Measurements from ENCODE around the gene CELA1.
A peak's percentile ranks its signal among the peaks of the same experiment; 100 is the strongest.

Gene CELA1

GRCh38 chr12:51360315-51360714, 13.8 kb upstream of the CELA1 start:
- TF ChIP-seq, protein P1, sequence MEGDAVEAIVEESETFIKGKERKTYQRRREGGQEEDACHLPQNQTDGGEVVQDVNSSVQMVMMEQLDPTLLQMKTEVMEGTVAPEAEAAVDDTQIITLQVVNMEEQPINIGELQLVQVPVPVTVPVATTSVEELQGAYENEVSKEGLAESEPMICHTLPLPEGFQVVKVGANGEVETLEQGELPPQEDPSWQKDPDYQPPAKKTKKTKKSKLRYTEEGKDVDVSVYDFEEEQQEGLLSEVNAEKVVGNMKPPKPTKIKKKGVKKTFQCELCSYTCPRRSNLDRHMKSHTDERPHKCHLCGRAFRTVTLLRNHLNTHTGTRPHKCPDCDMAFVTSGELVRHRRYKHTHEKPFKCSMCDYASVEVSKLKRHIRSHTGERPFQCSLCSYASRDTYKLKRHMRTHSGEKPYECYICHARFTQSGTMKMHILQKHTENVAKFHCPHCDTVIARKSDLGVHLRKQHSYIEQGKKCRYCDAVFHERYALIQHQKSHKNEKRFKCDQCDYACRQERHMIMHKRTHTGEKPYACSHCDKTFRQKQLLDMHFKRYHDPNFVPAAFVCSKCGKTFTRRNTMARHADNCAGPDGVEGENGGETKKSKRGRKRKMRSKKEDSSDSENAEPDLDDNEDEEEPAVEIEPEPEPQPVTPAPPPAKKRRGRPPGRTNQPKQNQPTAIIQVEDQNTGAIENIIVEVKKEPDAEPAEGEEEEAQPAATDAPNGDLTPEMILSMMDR (IDR thresholded peaks at IDR 0.05; ENCODE audit: control insufficient read depth, extremely low read depth, insufficient read depth) = no peak
- no peak for DNase-seq (ENCODE audit: low read depth)
- H3K4me3 ChIP-seq (ENCODE audit: low read depth, low read length) = no peak overlapping the region

DNA sequence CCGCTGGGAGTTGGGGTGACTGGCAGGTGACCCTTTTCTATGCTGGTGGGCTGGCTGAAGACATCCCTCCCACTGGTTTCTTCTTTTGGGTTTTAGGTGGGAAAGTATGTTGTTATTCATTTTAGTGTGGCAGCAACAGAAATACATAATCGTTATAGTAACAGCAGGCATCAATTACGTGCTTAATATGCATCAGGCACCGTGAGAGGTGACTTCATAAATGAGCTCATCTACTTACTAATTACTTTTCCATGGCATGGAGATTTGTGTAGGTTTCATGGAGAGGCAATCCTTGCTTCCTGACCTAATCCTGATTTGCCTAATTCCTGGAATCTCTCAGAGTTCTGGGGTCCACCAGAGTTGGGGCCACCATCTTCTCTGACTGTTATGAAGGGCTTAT, 13.4 kb upstream of the CELA1 start:
- no peak for DNase-seq (ENCODE audit: low read depth)
- TF ChIP-seq, protein P1 (IDR thresholded peaks at IDR 0.05; ENCODE audit: control insufficient read depth, extremely low read depth, insufficient read depth) = no peak
- no peak overlapping the region for H3K4me3 ChIP-seq (ENCODE audit: low read depth, low read length)

DNA sequence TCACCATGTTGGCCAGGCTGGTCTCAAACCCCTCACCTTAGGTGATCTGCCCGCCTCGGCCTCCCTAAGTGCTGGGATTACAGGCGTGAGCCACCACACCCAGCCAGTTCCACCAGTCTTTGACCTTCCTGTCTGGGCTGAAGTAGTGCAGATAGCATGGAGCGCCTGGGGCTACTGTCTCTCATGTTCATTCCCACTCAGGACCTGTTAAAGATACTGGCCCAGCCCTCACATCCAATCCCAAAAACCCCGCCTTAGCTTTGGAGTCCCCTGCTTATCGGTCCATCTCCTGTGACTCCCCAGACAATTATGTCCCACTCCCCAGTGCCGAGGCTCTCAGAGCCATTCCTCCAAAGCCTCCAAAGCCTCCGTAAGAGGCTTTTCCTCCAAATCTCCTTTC, 12.0 kb upstream of the CELA1 start:
- H3K4me3 ChIP-seq (ENCODE audit: low read depth, low read length) = no peak overlapping the region
- DNase-seq (ENCODE audit: low read depth) = no peak
- TF ChIP-seq, protein P1 (IDR thresholded peaks at IDR 0.05; ENCODE audit: control insufficient read depth, extremely low read depth, insufficient read depth) = no peak

- no peak overlapping the region for H3K4me3 ChIP-seq (ENCODE audit: low read depth, low read length)
- TF ChIP-seq, protein P1 (IDR thresholded peaks at IDR 0.05; ENCODE audit: control insufficient read depth, extremely low read depth, insufficient read depth) = no peak
- DNase-seq (ENCODE audit: low read depth) = no peak
These were observed 11.0 kb upstream of the CELA1 start for GRCh38 chr12:51357374-51358047.

- H3K4me3 ChIP-seq (ENCODE audit: low read depth, low read length) = no peak overlapping the region
- TF ChIP-seq, protein P1 (IDR thresholded peaks at IDR 0.05; ENCODE audit: control insufficient read depth, extremely low read depth, insufficient read depth) = peak; percentile 72
- peak; percentile 17 for DNase-seq (ENCODE audit: low read depth)
These were observed 5.5 kb upstream of the CELA1 start for GRCh38 chr12:51351913-51352532.

DNA sequence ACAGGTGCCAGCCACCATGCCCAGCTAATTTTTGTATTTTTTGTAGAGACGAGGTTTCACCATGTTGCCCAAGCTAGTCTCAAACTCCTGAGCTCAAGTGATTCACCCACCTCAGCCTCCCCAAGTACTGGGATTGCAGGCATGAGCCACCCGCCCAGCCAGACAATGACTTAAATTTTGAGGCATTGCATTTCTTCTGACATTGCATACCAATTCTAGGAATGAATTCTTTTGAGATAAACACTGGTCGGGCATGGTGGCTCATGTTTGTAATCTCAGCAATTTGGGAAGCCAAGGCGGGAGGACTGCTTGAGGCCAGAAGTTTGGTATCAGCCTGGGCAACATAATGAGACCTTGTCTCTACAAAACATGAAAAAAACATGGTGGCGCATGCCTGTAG, 2.5 kb upstream of the CELA1 start:
- TF ChIP-seq, protein P1 (IDR thresholded peaks at IDR 0.05; ENCODE audit: control insufficient read depth, extremely low read depth, insufficient read depth) = no peak
- H3K4me3 ChIP-seq (ENCODE audit: low read depth, low read length) = no peak overlapping the region
- DNase-seq (ENCODE audit: low read depth) = no peak

GRCh38 chr12:51348116-51348515, 1.6 kb upstream of the CELA1 start:
- no peak overlapping the region for H3K4me3 ChIP-seq (ENCODE audit: low read depth, low read length)
- DNase-seq (ENCODE audit: low read depth) = no peak
- TF ChIP-seq, protein P1 (IDR thresholded peaks at IDR 0.05; ENCODE audit: control insufficient read depth, extremely low read depth, insufficient read depth) = no peak
